Epidermal melanocyte (primary cell): ENCODE data around the gene SEC24A.
"Not testable (repeated sequence)": the region's sequence is repeated elsewhere in the genome, so short reads cannot be mapped to it uniquely, and the experiment has no call there.

ENCODE experiments used
- DNase-seq: peaks from one replicate; pipeline ENCODE4 v3.0.0; 2011; ENCODE audit warnings: low spot score; ENCODE audit not compliant: insufficient read length

Gene SEC24A

DNA sequence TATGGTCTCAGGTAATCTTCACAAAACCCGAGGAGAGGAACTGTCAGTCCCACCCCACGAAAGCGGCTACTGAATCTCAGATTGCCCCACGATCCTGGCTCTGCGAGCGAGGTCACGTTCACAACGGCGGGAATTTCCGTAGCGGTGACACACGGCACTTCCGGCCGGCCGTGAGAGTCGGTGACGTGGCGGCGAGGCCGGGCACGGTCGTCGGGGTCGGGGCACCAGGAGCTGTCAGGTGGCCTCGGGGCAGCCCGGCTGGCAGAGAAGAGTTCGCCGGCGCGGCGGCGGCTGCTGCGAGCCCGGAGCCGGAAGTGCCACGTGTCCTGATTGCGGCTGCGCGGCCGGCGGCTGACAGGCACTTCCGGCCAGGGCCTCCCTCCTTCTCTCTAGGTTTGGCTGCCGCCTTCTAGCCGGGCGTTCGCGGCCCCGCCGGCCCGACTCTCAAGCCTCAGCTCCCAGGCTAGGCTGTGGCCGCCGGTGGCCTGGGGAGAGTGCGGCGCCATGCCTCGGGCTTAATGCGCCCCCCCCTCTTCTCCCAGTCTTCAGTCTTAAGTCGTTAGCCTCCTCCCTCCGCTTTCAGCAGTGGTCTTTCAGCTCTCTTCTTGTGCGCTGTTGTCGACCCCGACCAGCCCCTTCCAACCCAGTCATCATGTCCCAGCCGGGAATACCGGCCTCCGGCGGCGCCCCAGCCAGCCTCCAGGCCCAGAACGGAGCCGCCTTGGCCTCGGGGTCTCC lies at the start of gene SEC24A:
SEC24A (plus strand) TSS at position 361 of the 738 bp plus-strand sequence; CDS start at position 653, 292 bp downstream.
- peak; percentile 86 for DNase-seq

- not testable (repeated sequence) for DNase-seq
Observed at GRCh38 chr5:134599820-134600219, 48.8 kb upstream of the SEC24A start.

GRCh38 chr5:134600600-134600999 lies 48.0 kb upstream of the SEC24A start:
- no peak for DNase-seq

DNA sequence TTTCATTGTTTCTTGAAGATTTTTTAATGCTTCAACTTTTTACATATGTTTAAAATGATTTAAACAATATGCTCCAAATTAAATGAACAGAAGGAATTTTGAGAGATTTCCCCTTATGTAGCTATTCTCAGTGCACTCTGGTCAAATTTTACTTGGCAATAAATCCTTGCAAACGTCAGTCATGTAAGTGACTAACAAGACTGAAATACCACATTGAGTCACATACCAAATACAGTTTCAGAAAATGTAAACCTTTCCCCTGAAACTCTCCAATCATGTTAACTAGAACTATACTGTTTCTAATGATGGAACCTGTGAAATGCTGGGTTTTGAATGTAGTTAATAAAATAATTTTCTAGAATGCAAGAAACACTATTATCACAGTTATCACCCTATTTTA lies 45.5 kb upstream of the SEC24A start:
- DNase-seq: no peak

DNA sequence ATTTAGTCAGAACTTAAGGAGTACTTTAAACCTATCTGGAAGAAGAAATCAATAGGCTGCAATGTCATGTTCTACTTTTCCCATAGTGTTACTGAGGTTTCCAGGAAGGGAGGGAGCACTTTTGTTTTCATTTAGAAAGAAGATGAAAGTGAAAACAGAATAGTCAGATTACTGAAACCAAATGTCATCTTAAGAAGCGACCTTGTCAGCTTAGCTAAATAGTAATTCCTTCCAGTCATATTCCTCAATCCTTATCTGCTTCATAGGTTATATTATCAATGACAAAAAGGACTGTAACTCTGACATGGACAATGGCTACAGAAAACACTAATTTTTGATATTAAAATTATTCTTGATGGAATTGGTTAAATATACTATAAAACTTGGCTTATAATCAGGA lies 43.7 kb upstream of the SEC24A start:
- DNase-seq: no peak

- no peak for DNase-seq
Observed at GRCh38 chr5:134606726-134607125, 41.9 kb upstream of the SEC24A start.

- DNase-seq: no peak
Observed at GRCh38 chr5:134608555-134608954, 40.0 kb upstream of the SEC24A start.

DNA sequence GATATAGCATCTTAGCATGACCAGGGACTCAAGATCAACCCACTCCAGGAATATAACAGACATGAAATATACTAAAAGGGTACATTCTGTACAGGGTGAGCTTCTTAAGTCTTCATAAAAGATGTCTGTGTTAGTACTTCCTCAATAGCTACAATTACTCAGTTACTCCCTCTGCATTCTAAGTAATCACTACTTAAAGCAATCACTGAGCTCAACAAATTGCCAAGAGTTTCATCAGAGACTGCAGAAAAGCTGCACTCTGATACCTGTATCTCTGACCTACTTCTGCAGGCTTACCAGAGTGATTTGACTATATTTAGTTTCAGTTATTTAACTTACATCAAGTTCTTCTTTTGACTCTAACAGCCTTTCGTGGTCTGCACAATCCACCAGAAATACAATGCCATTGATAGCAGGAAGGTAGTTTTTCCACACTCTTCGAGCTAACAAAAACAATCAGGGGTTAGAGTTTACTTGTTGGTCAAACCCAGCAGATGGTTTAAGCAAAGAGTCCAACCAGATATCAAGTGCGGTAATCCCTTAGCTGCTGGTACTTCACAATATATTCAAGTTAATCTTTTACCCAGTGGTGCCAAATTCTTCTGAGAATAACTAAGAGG lies 39.2 kb upstream of the SEC24A start:
- DNase-seq: no peak

DNA sequence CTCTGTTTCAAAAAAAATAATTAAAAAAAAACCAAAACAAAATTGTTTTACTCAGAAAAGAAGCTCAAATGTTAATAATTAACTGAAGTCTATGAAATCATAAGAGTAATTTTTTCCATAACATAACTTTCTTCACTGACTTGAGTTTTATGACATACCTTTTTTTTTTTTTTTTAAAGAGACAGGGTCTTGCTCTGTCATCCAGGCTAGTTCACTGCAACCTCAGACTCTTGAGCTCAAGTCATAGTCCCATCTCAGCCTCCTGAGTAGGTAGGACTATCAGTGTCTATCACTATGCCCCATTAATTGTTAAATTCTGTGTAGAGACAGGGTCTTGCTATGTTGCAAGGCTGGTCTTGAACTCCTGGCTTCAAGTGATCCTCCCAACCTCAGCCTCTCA lies 37.9 kb upstream of the SEC24A start:
- no peak for DNase-seq

DNA sequence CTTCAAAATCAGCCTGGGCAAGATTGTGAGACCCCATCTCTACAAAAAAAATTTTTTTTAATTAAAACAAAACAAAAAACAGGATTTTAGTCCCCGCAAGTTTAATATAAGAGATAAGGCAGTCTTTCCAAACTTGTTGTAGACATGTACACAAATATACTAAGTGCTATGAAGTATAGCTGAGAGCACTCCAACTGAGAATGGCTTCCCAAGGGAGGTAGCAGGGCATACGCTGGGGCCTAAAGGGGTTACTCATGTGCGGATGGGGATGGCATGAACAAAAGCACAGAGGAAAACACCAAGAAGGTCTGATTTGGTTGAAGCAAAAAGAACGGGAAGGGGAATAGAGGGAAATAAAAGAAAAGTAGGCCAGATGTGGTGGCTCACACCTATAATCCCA lies 37.1 kb upstream of the SEC24A start:
- DNase-seq: no peak

DNA sequence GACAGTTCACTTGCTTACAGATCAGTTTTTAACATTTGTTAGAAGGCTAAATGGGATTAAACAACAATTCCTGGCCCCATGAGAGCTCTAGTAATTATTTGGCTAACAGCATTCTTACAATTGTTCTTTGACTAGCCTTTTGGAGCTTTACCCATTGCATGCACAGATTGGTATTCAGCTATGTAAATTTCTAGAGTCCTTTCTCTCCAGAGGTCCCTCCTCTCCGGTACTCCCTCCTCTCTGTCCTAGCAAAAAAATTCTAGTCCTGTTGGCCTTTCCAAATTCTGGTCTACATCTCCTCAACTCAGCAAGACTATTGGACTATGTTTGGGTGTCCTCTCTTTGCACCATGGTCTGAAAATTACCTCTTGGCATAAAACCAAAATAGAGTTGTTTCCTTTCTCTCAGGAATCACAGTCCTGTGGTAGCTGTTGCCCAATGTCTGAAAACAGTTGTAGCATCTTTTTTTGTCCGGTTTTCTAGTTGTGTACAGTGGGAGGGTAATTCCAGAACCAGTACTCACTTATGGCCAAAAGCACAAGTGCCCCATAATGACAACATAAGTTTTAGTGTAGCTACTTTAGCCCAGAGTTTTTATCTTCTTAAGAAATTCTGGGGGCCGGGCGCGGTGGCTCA lies 34.0 kb upstream of the SEC24A start:
- DNase-seq: no peak

- no peak for DNase-seq
Observed at GRCh38 chr5:134620634-134621033, 28.0 kb upstream of the SEC24A start.

DNA sequence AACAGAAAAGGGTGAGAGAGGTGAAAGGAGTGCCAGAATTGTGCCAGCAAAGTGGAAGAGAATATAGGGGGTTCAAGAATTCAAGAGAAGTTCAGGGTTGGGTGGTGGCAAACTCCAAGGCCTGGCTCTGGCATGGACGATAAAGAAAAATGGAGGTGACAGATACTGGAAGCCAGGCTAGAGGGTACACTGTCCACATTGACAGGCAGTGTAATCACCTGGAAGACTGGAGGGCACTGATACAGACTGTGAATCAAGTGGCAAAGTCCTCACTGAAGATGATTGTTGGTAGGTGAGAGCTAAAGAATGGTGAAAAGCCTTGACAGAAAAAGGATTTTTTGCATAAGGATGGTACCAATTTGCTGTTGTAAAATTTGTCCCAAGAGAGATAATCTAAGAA lies 23.0 kb upstream of the SEC24A start:
- no peak for DNase-seq

GRCh38 chr5:134626369-134627014 lies 22.1 kb upstream of the SEC24A start:
- DNase-seq: no peak

DNA sequence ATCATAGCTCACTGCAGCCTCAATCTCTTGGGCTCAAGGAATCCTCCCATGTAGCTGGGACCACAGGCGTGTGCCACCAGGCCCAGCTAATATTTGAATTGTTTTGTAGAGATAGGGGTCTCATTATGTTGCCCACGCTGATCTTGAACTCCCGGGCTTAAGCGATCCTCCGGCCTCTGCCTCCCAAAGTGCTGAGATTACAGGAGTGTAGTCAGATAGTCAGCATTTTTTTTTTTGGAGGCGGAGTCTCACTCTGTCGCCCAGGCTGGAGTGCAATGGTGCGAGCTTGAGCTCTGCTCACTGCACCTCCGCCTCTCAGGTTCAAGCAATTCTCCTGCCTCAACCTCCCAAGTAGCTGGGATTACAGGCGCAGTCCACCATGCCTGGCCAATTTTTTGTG lies 14.4 kb upstream of the SEC24A start:
- DNase-seq: no peak

DNA sequence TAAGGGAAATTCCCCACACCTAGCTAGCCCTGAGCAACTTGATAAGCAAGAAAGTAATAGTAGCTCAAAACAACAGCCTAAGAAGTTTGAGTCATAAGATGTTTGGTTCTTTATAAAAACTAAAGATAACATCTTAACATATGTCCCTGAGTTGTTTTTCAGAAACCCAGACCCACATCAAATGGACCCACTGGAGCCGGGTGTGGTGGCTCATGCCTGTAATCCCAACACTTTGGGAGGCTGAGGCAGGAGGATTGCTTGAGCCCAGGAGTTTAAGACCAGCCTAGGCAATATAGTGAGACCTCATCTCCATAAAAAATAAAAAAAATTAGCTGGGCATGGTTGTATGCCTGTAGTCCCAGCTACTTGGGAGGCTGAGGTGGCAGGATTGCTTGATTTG lies 13.2 kb upstream of the SEC24A start:
- not testable (repeated sequence) for DNase-seq

DNA sequence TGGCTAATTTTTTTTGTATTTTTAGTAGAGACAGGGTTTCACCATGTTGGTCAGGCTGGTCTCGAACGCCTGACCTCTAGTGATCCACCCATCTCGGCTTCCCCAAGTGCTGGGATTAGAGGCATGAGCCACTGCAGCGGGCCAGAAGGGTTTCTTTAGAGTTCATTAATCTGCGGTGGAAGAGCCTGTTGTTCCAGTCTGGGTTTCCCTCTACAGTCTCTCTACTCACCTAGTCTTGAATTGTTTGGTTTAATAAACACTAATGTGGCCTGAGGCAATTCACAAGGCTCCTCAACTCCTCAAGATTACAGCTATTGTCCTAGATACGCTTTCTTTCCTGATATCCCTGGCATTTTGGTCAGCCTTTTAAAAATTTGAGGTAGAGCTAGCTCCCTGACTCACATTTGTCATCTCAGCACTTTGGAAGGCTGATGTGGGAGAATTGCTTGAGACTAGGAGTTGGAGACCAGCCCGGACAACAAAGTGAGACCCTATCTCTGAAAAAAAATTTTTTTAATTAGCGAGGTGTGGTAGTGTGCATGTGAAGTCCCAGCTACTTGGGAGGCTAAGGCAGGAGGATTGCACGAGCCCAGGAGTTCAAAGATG lies 11.4 kb upstream of the SEC24A start:
- no peak for DNase-seq

- DNase-seq: no peak
Observed at GRCh38 chr5:134638760-134639201, 9.8 kb upstream of the SEC24A start.

DNA sequence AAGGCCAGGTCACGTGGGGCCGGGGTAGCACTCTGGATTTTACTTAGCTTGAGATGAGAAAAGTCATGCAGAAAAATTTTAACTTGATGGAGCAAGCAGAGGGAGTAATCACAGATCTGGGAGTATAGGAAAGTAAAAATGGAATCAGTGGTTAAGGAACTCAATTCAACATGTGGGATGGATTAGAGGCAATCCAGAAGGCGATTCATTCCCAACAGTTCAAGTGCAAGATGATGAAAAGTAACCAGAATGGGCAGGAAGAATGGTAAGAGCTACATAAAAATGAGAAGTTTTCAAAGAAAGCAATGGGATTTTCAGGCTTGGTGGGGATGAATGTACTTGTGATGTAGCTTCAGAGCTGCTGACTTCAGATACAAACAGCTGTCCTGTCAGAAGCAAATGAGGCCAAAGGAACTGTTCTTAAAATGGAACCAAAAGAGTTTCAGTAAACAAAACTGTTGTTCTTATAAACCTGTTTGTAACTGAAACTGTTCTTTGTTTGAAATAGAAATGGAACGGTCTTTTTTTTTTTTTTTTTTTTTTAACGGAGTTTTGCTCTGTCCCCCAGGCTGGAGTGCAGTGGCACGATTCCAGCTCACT lies 5.6 kb upstream of the SEC24A start:
- no peak for DNase-seq

DNA sequence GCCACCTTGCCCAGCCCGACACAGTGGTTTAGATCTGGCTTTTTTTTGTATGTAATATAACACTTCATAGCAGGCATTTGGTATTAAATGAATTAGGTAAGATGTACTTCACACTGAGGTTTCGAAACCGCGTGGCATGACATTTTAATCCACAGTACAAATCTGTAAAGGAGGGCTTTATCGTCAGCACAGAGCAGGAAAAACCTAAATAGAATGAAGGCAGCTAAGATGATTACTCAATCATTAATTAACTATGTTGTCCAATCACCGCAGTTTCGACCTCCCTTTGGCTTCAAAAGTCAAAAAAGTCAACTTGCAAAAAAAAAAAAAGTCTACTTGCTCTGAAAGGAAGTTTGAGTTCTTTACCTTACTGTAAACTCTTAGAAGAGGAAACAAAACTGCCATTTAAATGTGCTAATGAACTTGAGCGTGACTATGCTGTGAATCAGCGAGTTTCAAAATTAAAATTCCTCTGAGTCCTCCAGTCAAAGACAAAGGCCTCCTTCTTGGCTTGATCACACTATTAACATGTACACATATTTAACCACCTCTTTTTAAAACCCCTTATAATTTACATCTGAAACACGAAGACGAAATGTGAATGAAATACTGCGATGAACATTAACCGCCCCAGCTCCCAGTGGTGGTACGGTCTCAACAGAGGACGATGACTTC lies 698 bp upstream of the SEC24A start:
- DNase-seq: peak; percentile 31
